Testis (tissue), 2 donors: ENCODE data around the gene MAST4.

Experiments
- POLR2A ChIP-seq: fragments of 450-650 bp; IDR thresholded peaks from one replicate; pipeline ENCODE4 v1.6.1; 2017; ENCODE audit warnings: antibody characterized with exemption, mild to moderate bottlenecking, moderate library complexity
- TF ChIP-seq, protein P1 (sequence below), 3 experiments: fragments of 450-650 bp in 2 of 3; fragments of 200-600 bp in 1 of 3; sonication (generic) in 1 of 3; IDR thresholded peaks; one replicate each; pipeline ENCODE4 v1.5.1; 2016 to 2019; ENCODE audit warnings: antibody characterized with exemption in 3 of 3, mild to moderate bottlenecking in 2 of 3, moderate library complexity in 1 of 3

DNA sequence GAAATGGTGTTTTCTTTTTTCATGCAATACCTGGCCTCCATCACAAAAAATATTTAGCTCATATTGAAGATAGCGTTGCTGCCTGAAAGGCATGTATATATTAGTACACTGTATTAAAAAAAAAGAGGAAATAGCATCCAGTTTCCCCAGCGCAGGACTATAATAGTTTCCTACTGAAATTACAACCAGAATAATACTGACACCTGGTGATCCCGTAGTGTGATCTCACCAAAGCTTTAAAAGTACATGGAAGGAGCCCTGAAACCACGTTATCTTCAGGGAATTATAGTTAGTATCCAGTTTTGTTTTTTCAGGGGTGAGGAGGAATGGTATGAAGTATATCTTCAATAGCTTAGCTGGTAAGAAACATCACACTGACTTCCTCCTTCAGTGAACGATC lies 335.5 kb downstream of the MAST4 start:
- TF ChIP-seq, protein P1, sequence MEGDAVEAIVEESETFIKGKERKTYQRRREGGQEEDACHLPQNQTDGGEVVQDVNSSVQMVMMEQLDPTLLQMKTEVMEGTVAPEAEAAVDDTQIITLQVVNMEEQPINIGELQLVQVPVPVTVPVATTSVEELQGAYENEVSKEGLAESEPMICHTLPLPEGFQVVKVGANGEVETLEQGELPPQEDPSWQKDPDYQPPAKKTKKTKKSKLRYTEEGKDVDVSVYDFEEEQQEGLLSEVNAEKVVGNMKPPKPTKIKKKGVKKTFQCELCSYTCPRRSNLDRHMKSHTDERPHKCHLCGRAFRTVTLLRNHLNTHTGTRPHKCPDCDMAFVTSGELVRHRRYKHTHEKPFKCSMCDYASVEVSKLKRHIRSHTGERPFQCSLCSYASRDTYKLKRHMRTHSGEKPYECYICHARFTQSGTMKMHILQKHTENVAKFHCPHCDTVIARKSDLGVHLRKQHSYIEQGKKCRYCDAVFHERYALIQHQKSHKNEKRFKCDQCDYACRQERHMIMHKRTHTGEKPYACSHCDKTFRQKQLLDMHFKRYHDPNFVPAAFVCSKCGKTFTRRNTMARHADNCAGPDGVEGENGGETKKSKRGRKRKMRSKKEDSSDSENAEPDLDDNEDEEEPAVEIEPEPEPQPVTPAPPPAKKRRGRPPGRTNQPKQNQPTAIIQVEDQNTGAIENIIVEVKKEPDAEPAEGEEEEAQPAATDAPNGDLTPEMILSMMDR (IDR thresholded peaks at IDR 0.05): no peak
- TF ChIP-seq POLR2A: no peak
